Measurements from ENCODE around the gene GABRA5. TPM values are rescaled to one million over a fixed set of nuclear protein-coding genes. Genes with fewer than 3 reads are reported as not detected.

GABRA5 gene
- polyA plus RNA-seq, 3 donors = not detected

DNA sequence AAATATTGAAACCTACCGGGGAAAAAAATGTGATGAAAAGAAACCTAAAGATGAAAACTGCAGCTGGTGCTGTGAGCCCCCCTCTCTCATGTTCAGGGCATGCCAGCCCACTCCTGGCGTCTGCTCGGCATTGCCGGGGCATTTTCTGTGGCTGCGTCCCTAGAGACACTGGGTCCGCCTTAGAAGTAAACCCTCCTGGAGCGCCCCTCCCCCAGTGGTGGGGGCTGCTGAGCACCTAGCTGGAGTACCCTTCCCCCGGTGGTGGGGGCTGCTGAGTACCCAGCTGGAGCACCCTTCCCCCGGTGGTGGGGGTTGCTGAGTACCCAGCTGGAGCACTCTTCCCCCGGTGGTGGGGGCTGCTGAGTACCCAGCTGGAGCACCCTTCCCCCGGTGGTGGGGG lies 24.5 kb upstream of the GABRA5 start:
- Histone ChIP-seq H3K9me3 (replicated peaks in 1 of 2; ENCODE audit: control insufficient read depth in 1 of 2, insufficient read depth in 1 of 2, low read length in 2 of 2) (peaks cover 0 to 7% of the 10 kb centered on the region in 2 donors), H4K20me1 (ENCODE audit: insufficient read depth, low read length) (no peaks in the 10 kb centered on the region), H3K36me3 (replicated peaks in 1 of 2; ENCODE audit: control insufficient read depth in 1 of 2, insufficient read depth in 2 of 2, low read length in 2 of 2) (no peaks in the 10 kb centered on the region), H3K79me2 (ENCODE audit: insufficient read depth, low read length) (no peaks in the 10 kb centered on the region), H3K4me3 (replicated peaks in 1 of 3; ENCODE audit: low read depth in 2 of 3, low read length in 3 of 3) (no peak overlapping the region), H3K9ac (ENCODE audit: insufficient read depth, low read length, poor library complexity, severe bottlenecking) (no peak overlapping the region), H3K27me3 (ENCODE audit: control insufficient read depth in 2 of 2, insufficient read depth in 2 of 2, low read length in 2 of 2) (no peaks in the 10 kb centered on the region), H3K4me1 (ENCODE audit: control insufficient read depth in 1 of 2, insufficient read depth in 2 of 2, low read length in 2 of 2) (no peaks in the 10 kb centered on the region), H2AFZ (ENCODE audit: insufficient read depth, low read depth, low read length, poor library complexity, severe bottlenecking) (no peak overlapping the region), H3K4me2 (replicated peaks; ENCODE audit: extremely low read depth, low read length, poor library complexity, severe bottlenecking) (no peak overlapping the region), H3K27ac (ENCODE audit: low read depth in 1 of 2, low read length in 2 of 2) (no peak overlapping the region)
- intact Hi-C loops (cut with micrococcal nuclease) = no loop called here
- Mint-ChIP-seq H3K27me3 (ENCODE audit: low read depth in 3 of 3) (peaks cover 0 to 10% (median 2%) of the 10 kb centered on the region in 3 donors), H3K27ac (no peak overlapping the region), H3K4me3 (no peak overlapping the region), H3K4me1 (no peaks in the 10 kb centered on the region), H3K9me3 (peaks cover 2 to 10% (median 5%) of the 10 kb centered on the region in 7 donors), H3K36me3 (no peaks in the 10 kb centered on the region)
- TF ChIP-seq, protein P1, sequence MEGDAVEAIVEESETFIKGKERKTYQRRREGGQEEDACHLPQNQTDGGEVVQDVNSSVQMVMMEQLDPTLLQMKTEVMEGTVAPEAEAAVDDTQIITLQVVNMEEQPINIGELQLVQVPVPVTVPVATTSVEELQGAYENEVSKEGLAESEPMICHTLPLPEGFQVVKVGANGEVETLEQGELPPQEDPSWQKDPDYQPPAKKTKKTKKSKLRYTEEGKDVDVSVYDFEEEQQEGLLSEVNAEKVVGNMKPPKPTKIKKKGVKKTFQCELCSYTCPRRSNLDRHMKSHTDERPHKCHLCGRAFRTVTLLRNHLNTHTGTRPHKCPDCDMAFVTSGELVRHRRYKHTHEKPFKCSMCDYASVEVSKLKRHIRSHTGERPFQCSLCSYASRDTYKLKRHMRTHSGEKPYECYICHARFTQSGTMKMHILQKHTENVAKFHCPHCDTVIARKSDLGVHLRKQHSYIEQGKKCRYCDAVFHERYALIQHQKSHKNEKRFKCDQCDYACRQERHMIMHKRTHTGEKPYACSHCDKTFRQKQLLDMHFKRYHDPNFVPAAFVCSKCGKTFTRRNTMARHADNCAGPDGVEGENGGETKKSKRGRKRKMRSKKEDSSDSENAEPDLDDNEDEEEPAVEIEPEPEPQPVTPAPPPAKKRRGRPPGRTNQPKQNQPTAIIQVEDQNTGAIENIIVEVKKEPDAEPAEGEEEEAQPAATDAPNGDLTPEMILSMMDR (IDR thresholded peaks at IDR 0.05) = no peak
- no peak for DNase-seq
- 83% methylated on average over 2 of the region's 11 CpGs for WGBS (ENCODE audit: insufficient coverage)

DNA sequence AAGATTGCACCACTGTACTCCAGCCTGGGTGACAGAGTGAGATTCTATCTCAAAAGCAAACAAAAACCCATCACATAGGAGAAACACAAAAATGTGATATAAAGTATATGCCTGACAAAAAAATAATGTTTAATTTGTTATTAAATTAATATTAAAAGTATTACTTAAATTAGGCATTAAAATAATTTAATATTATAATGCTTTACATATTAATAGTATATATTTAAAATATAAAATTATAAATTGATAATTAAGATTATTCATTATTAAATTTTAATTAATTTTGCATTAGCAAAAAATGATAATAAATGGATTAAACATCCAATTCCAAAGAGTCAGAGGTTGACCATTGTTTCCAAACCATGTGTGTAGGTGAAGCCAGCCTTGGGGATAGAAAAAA lies 22.0 kb upstream of the GABRA5 start:
- Histone ChIP-seq H3K9ac (ENCODE audit: insufficient read depth, low read length, poor library complexity, severe bottlenecking) (no peak overlapping the region), H3K79me2 (ENCODE audit: insufficient read depth, low read length) (no peaks in the 10 kb centered on the region), H3K4me3 (replicated peaks in 1 of 3; ENCODE audit: low read depth in 2 of 3, low read length in 3 of 3) (no peak overlapping the region), H4K20me1 (ENCODE audit: insufficient read depth, low read length) (no peaks in the 10 kb centered on the region), H3K36me3 (replicated peaks in 1 of 2; ENCODE audit: control insufficient read depth in 1 of 2, insufficient read depth in 2 of 2, low read length in 2 of 2) (no peaks in the 10 kb centered on the region), H2AFZ (ENCODE audit: insufficient read depth, low read depth, low read length, poor library complexity, severe bottlenecking) (no peak overlapping the region), H3K4me1 (ENCODE audit: control insufficient read depth in 1 of 2, insufficient read depth in 2 of 2, low read length in 2 of 2) (no peaks in the 10 kb centered on the region), H3K4me2 (replicated peaks; ENCODE audit: extremely low read depth, low read length, poor library complexity, severe bottlenecking) (no peak overlapping the region), H3K27ac (ENCODE audit: low read depth in 1 of 2, low read length in 2 of 2) (no peak overlapping the region), H3K27me3 (ENCODE audit: control insufficient read depth in 2 of 2, insufficient read depth in 2 of 2, low read length in 2 of 2) (no peaks in the 10 kb centered on the region), H3K9me3 (replicated peaks in 1 of 2; ENCODE audit: control insufficient read depth in 1 of 2, insufficient read depth in 1 of 2, low read length in 2 of 2) (peaks cover 7 to 11% of the 10 kb centered on the region in 2 donors)
- TF ChIP-seq, protein P1 (IDR thresholded peaks at IDR 0.05) = no peak
- Mint-ChIP-seq H3K4me3 (no peak overlapping the region), H3K27ac (no peak overlapping the region), H3K36me3 (no peaks in the 10 kb centered on the region), H3K27me3 (ENCODE audit: low read depth in 3 of 3) (peaks cover 0 to 10% (median 2%) of the 10 kb centered on the region in 3 donors), H3K9me3 (peaks cover 0 to 16% (median 5%) of the 10 kb centered on the region in 7 donors), H3K4me1 (no peaks in the 10 kb centered on the region)
- DNase-seq = no peak
- intact Hi-C loops (cut with micrococcal nuclease) = no loop called here
